COLO668 (cell line): ENCODE results near the gene OR10X1.

ENCODE experiments used
- DNase-seq: peaks from one replicate; lab custom pipeline; 2025; ENCODE audit not compliant: unreplicated experiment; lab: John Stamatoyannopoulos, UW

Gene OR10X1, protein sequence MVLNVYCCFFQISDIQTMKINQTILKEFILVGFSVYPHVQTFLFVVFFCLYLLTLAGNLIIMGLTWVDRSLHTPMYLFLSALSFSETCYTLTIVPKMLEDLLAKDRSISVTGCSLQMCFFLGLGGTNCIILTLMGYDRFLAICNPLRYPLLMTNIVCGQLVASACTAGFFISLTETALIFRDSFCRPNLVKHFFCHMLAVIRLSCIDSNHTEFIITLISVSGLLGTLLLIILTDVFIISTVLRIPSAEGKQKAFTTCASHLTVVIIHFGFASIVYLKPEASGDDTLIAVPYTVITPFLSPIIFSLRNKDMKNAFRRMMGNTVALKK

DNA sequence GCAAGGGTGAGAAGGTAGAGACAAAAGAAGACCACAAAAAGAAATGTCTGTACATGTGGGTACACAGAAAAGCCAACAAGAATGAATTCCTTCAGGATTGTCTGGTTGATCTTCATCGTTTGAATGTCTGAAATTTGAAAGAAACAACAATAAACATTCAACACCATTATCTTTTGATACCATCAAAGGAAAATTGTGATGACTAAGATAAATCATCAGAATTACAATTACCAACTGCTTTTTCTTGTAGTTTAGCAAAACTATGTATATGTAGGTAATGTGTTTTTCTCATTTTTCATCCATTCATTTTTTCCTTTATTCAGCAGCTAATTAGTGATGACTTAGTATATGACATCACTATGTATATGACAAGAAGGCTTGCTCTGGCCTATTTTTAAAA, at the start of gene OR10X1:
Gene OR10X1, minus strand, starts transcription at position 167 of the 400 bp plus-strand sequence. Its CDS starts 0 bp downstream, at position 167.
- DNase-seq = no peak

DNA sequence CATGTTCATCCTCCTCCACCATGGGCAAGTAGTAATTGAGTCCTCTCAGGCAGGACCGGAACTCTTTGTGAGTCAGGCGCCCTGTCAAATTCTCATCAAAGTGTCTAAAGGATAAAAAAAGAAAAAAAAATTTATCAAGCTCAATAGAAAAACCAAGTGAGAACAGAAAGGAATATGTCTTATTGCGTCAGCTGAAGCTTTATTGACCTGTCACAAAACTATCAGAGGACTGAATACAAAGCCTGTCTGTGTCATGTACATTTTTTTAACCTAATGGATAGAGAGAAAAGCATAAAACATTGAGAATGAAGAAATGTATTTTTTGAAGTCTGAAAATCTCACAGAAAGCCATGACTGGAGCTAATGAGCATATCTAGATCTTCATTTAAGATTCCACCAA, 34.1 kb upstream of the OR10X1 start:
- no peak for DNase-seq

DNA sequence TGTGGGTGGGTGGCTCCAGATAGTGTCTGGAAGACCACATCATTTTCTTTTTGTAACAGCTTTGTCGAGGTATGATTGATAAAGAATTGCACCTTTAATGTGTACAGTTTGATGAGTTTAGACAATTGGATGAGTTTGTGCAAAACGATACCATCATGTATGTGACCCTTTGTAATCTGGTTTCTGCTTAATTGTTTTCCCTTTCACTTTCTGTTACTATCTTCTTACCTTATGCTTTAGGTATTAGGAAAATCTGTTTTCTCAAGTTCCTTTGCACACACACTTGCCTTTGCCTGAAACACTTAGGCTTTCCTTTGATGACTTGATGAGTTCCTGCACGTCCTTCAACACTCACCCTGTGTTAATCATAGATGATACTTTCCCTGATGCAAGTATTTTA, 32.2 kb upstream of the OR10X1 start:
- no peak for DNase-seq

DNA sequence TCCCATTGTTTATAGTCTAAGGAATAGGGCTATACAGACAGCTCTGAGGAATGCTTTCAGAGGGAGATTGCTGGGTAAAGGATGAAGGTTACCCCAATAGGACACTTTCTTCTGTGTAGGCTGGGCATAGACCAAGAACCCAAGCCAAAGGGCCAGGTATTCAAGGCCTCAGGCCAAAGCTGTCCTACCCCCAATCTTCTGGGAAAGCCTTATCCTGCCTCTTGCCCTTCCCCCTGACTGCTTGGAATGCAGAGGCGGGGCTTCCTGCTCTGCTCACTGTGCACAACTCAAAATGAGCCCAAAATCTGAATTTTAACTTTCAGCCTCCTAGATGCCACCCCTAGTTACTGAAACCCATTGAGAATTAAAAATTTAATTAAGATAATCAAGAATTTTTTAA, 27.6 kb upstream of the OR10X1 start:
- no peak for DNase-seq

DNA sequence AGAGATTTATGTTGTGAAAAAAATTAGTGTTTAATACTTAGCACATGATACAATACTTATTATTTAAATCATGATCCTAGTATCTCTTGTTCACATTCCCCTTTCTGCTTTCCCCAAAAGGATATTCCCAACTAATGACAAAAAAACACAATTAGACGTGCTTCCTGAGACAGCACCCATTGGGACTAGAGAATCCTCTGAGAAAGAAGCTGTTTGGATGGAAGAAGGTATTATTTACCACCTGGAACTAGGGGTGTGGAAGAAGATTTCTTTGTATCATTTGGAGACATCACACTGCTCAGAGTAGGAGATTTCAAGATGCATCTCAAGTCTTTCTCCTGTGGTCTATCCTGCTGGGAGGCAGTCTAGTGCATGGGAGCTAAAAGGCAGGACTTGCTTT, 25.3 kb upstream of the OR10X1 start, which contains the start of gene OR10Z1:
Gene OR10Z1, plus strand, starts transcription at position 301 of the 400 bp plus-strand sequence. CDS start 1,171 bp downstream, outside the sequence.
- DNase-seq = no peak

DNA sequence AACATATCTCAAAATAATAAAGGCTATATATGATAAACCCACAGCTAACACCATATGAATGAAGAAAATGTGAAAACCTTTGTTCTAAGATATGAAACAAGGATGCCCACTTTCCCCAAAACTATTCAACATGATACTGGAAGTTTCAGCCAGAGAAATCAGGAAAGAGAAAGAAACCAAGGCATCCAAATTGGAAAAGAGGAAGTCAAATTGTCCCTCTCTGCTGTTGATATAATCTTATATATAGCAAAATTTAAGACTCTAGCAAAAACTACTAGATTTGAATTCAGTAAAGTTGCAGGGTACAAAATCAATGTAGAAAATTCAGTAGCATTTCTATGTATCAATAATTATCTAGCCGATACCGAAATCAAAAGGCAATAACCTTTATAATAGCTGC, 21.0 kb upstream of the OR10X1 start:
- no peak for DNase-seq

DNA sequence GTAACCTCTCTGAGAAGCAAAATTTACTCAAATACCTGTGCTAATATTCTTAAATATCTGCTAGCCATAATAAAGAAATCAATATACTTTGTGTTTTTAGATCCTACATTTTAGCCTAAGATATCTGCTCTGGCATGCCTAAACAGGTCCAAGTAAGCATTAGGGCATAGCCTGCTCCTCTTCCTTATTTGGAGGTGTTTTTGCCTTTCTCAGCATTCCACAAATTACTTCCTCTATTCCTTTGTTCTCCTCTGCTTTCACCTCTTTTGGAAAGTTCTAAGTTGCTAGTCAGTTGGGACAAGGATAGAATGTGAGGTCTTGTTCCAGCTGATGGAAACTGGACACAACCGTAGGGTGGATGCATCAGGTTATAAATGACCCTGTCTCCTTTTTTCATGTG, 7.2 kb upstream of the OR10X1 start:
- no peak for DNase-seq

DNA sequence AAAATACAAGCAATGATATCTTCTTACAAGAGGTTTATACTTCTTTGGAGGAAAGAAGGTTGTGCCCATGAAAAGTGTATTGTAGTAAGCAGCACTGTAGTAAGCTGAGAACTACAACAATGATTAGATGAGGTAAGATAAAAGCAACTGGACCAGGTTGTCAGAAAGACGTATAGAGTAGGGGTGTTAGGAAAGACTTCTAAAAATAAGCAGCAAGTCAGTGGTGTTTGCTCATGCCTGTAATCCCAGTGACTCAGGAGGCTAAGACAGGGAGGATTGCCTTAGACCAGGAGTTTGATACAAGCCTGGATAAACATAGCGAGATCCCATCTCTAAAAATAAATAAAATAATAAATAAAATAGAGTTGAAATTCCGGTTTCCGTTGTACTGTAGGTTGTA, 4.3 kb upstream of the OR10X1 start:
- DNase-seq = no peak

DNA sequence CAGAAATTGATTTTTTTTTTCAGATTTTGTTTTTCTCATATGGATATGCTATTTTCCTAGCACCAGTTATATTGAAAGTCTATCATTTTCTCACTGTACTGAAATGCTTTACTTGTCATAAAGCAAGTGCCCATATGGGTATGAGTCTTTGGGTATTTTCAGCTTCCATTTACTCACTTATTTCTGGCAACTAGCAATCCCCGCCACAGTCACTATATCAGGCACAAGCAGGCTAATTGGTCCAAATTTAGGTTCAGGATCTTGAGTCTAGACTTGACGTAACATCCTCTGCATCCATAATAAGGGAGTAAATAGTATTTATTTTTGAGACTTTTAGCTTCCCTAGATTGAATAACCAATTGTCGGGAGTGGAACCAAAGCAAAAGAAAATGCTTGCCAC, 2.1 kb downstream of the OR10X1 start:
- DNase-seq = no peak

DNA sequence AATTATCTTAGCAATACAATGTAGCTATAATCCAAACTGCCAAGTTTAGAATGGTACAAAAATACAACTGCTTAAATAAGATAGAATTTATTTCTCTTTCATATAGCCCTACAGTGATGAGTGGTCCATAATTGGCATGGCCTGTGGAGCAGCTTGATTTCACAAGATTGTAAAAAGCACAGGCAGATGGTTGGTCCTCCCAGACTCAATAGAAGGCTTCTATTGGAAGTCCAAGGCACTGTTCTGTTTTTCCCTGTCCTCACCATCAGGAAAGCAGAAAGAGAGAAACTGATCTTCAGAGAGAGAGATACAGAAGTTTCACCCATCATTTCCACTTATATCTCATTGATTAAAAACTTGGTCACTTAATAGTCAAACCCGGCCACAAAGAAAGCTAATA, 7.5 kb downstream of the OR10X1 start:
- no peak for DNase-seq

DNA sequence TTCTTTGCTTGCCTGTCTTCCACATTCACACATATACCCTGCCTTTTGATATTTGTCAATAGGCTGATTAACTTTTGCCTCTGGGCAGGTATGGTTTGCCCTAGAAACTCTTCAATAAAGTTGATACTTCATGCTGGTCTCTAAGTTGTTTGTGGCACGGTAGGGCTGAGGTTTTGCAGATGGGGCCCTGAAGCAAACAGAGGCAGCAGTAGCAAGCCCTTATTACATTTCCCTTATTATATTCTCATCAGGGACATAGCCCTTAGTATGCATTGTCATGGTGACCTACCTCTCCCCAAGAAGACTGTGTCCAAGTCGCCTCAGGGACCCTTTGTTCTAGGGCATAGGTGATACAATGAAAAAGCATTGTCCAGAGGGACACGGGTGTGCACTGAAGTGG, 9.2 kb downstream of the OR10X1 start, which contains the start of gene OR6P1:
Gene OR6P1, minus strand, starts transcription at position 101 of the 400 bp plus-strand sequence. CDS start 6,976 bp downstream, outside the sequence.
- no peak for DNase-seq

DNA sequence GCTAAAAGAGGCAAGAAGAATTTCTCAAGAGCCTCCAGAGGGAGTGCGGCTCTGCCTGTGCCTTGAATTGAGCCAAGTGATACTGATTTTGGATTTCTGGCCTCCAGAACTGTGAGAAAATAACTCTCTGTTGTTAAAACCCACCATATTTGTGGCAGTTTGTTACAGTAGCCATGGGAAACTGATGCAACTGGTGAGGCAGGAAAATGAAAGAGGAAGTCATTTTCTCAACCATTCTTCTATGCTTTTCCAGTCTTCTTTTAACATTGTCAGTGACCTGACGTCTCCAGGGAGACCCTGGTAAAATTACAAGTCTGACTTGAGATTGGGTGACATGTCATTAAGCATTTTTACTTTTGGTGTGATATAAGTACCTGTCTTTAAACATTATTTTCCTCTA, 15.1 kb downstream of the OR10X1 start:
- no peak for DNase-seq

DNA sequence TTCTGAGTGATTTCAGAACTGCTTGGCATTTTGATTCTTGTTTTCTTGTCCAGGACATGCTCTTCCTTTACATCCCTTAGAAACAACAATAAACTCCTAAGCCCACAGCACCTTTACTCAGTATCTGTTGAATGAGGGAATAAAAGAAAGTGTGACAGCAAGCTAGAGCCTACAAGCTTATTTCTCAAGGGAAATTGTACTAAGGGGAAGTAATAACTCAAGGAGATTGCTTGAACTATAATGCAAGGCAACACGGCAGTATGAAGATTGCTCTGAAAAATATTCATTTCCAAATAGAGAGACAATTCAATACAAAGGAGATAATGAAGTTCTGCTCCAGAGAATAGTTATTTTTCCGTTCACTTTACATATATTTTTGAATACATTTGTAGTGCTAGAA, 15.8 kb downstream of the OR10X1 start:
- DNase-seq = no peak

DNA sequence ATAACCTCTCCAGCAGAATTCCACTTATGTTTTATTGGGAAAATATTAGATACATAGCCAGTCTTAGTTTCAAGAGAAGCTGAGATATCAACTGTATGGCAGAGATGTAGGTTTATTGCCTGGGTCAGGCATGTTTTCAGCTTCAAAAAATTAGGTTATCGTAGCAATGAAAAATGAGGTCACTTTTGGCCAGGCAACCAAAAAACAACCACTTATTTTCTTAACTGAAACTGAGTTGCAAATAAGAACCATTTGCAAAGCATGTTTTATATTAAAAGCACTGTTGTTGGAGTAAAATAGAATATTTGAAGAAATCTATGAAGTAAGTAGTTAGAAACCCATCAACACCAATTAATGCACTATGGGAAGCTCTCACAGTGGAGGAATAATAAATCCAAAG, 20.0 kb downstream of the OR10X1 start:
- DNase-seq = no peak

DNA sequence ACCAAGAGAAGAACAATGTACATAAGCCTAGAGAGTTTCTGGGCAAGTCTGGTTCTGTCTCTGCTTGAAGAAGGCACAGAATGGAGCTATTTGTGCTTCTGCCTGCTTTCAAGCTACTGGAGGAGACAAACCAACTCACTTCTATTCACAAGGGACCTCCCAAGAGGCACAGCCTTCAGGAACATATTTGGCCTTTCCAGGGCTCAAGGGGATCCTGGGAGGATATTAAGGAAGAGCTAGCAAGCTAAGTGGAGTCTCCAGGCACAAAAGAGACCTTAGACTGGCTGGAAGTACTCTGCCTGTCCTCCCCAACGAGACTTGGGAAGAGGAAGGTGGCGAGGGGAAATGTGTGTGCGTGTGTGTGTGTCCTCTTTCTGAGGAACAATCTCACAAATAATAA, 25.3 kb downstream of the OR10X1 start, which contains the start of gene OR6Y1:
Gene OR6Y1, minus strand, starts transcription at position 54 of the 400 bp plus-strand sequence. CDS start 6,300 bp downstream, outside the sequence.
- no peak for DNase-seq

DNA sequence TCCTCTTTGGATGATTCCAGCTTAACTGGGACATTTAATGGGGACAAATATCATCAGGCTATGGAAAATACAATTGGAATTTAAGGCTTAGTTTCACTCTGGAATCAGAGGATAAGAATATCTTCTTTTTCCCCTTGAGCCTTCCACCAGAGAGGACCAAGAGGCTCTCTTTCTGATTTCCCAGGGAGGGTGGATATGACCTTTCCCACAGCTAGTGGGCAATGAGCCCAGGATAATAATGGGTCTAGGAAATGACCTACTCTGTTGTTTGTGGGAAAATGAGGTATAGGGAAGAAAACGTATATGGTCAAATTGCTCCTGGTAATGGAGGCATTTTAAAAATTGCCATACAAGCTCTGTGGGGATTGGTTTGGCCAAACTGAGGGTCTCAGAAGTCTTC, 27.4 kb downstream of the OR10X1 start:
- no peak for DNase-seq

DNA sequence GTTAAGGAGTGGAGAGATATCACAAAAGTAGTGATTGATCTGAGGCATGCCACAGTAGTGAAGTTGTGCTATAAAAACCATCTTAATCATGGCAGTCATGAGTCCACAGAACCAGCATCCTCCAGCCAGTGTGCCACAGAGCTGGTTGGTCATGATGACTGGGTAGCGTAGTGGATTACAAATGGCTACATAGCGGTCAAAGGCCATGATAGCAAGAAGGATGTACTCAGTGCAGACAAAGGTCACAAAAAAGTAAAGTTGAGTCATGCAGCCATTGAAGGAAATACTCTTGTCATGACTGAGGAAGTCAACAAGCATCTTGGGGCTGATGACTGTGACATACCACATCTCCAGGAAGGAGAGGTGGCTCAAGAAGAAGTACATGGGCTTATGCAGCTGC, 32.2 kb downstream of the OR10X1 start:
- DNase-seq = no peak

DNA sequence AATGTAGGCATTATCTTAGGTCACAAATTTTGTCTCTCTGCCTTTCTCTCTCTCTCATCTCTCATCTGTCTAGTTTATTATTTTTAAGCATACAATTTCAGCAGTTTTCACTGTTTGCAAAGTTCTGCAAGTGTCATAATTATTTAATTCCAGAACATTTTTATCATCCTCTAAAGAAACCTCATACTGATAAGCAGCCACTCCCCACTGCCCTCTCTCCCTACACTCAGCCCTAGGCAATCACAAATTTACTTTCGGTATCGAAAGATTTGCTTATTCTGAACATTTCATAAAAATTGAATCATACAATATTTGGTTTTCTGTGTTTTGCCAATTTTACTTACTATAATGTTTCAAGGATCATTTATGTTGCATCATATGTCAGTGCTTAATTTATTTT, 42.1 kb downstream of the OR10X1 start:
- DNase-seq = no peak

DNA sequence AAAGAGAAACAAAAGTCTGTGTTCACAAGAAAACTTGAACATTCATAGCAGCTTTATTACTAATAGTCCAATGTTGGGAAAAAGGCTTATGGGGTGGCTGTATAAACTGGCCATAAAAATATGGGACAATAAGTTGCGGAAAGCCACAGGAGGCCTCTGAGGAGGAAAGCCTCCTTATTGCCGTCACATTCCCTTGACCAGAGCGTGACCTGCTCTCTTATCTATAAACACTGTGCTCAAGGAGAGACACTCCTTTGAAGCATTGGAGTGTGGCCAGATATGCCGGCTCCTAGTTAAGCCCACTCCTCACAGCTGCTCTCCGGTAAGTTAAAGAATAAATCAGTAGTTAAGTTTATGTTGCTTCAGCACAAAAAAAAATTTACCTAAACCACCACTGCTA, 45.2 kb downstream of the OR10X1 start:
- DNase-seq = no peak
